Naive thymus-derived CD4-positive, alpha-beta T cell (primary cell): ENCODE data around the gene KSR1. TPM values are rescaled to one million over a fixed set of nuclear protein-coding genes. Genes with fewer than 3 reads are reported as not detected.

ENCODE experiments used
- ATAC-seq: fragments of 150-1000 bp; cut with Tn5 transposase; 2 replicates; pipeline ENCODE4 v1.10.0; 2021; ENCODE audit warnings: mild to moderate bottlenecking, moderate library complexity
- CTCF ChIA-PET: fragments of 350-600 bp; sonication (Branson Sonifier 250); formaldehyde crosslinking; loops from one replicate; lab custom pipeline; 2021; ENCODE audit warnings: antibody characterized with exemption; lab: Charles Lee
- POLR2A ChIA-PET: fragments of 350-600 bp; sonication (Branson Sonifier 250); formaldehyde crosslinking; loops from one replicate; lab custom pipeline; 2021; ENCODE audit warnings: antibody characterized with exemption, inconsistent platforms; lab: Charles Lee
- DNase-seq, 9 donors: peaks; one replicate each; pipeline versions ENCODE4 v3.0.0 to v3.0.0-alpha.2; 2020 to 2022; ENCODE audit warnings: mixed read lengths in 1 of 9
- H3K27ac ChIP-seq: one replicate; pipeline ENCODE4 v1.7.0; 2013; ENCODE audit warnings: mild to moderate bottlenecking, low read depth, low read length, moderate library complexity
- H3K27me3 ChIP-seq, 2 donors: one replicate each; pipeline ENCODE4 v1.7.0; 2013; ENCODE audit warnings: low read length in 2 of 2, mild to moderate bottlenecking in 2 of 2, moderate library complexity in 2 of 2; ENCODE audit not compliant: control insufficient read depth in 2 of 2, insufficient read depth in 2 of 2
- H3K36me3 ChIP-seq, 3 experiments: 1 replicate in 2 of 3; 2 replicates in 1 of 3; pipeline ENCODE4 v1.7.0; 2013; ENCODE audit warnings: low read length in 3 of 3, mild to moderate bottlenecking in 3 of 3, moderate library complexity in 1 of 3; ENCODE audit not compliant: insufficient read depth in 3 of 3, control insufficient read depth in 2 of 3
- H3K4me1 ChIP-seq, 2 donors: one replicate each; pipeline ENCODE4 v1.7.0; 2013; ENCODE audit warnings: low read length in 2 of 2, mild to moderate bottlenecking in 2 of 2, moderate library complexity in 1 of 2; ENCODE audit not compliant: control insufficient read depth in 2 of 2, insufficient read depth in 2 of 2
- H3K4me3 ChIP-seq: 2 replicates; pipeline ENCODE4 v1.7.0; 2013; ENCODE audit warnings: mild to moderate bottlenecking, low read length
- H3K9me3 ChIP-seq, 3 experiments: 1 replicate in 2 of 3; 2 replicates in 1 of 3; pipeline ENCODE4 v1.7.0; 2013; ENCODE audit warnings: low read length in 3 of 3; ENCODE audit not compliant: control insufficient read depth in 2 of 3
- H3K27ac Mint-ChIP-seq, 9 donors: one replicate each; pipeline ENCODE4 v1.8.0; 2020 to 2022; ENCODE audit warnings: mixed read lengths in 9 of 9, mild to moderate bottlenecking in 8 of 9, moderate library complexity in 5 of 9, inconsistent platforms in 2 of 9
- H3K27me3 Mint-ChIP-seq, 5 donors: one replicate each; pipeline ENCODE4 v1.8.0; 2021 to 2022; ENCODE audit warnings: mixed read lengths in 5 of 5, mild to moderate bottlenecking in 1 of 5
- H3K36me3 Mint-ChIP-seq, 5 donors: one replicate each; pipeline ENCODE4 v1.8.0; 2020 to 2022; ENCODE audit warnings: mixed read lengths in 5 of 5, mild to moderate bottlenecking in 3 of 5, inconsistent platforms in 1 of 5
- H3K4me1 Mint-ChIP-seq, 7 donors: one replicate each; pipeline ENCODE4 v1.8.0; 2020 to 2022; ENCODE audit warnings: mixed read lengths in 7 of 7, mild to moderate bottlenecking in 3 of 7, inconsistent platforms in 1 of 7
- H3K4me3 Mint-ChIP-seq, 10 donors: one replicate each; pipeline ENCODE4 v1.8.0; 2020 to 2022; ENCODE audit warnings: mild to moderate bottlenecking in 10 of 10, mixed read lengths in 10 of 10, moderate library complexity in 6 of 10, inconsistent platforms in 2 of 10
- H3K9me3 Mint-ChIP-seq, 11 donors: one replicate each; pipeline ENCODE4 v1.8.0; 2020 to 2022; ENCODE audit warnings: mixed read lengths in 11 of 11, mild to moderate bottlenecking in 4 of 11, inconsistent platforms in 1 of 11, moderate library complexity in 1 of 11
- intact Hi-C, 2 donors: fragments of 100-400 bp; cut with micrococcal nuclease; formaldehyde crosslinking; loops; one replicate each; pipeline ENCODE4 v1.15.1; 2023
- polyA plus RNA-seq, 2 donors: library from polyadenylated mRNA; unstranded; fragments of 300-500 nt; fragmentation: Illumina TruSeq; gene quantifications; one replicate each; pipeline ENCODE4 v1.2.3, GENCODE V29; 2021
- total RNA-seq, 6 experiments: library from RNA in 5 of 6; stranded (reverse) in 5 of 6; gene quantifications; 1 replicate in 5 of 6; 2 replicates in 1 of 6; pipeline ENCODE4 v1.2.3 and lab custom pipeline; 2021 to 2026

The KSR1 gene
- total and polyA plus RNA-seq, 7 experiments from 2014 or later: 0.52 to 96.4 (median 23.3) TPM

GRCh38 chr17:27588354-27588753 lies 132.1 kb downstream of the KSR1 start:
- Mint-ChIP-seq H3K27me3 (no peaks in the 10 kb centered on the region), H3K27ac (no peak overlapping the region), H3K36me3 (peaks cover 0 to 14% (median 9%) of the 10 kb centered on the region in 5 donors), H3K4me1 (peaks cover 0 to 3% (median 0%) of the 10 kb centered on the region in 7 donors), H3K4me3 (no peak overlapping the region), H3K9me3 (no peaks in the 10 kb centered on the region)
- H3K4me1 ChIP-seq: no peaks in the 10 kb centered on the region
- H3K27me3 ChIP-seq: no peaks in the 10 kb centered on the region
- H3K36me3 ChIP-seq: peaks cover 0 to 20% (median 0%) of the 10 kb centered on the region in 3 experiments
- ATAC-seq (no peak), DNase-seq (no peak)
- intact Hi-C loops: no loop called here
- no peaks in the 10 kb centered on the region for H3K9me3 ChIP-seq
- H3K27ac ChIP-seq: no peak overlapping the region
- no peak overlapping the region for H3K4me3 ChIP-seq
- ChIA-PET POLR2A (no interaction called here), CTCF (interaction anchor here (0.7 to 3.8 kb wide), 3 partner anchors 12 to 64 kb away, joined by 3 to 11 read pairs (median 3); no protein-coding TSS in a partner anchor)

GRCh38 chr17:27590864-27591263 lies 134.6 kb downstream of the KSR1 start:
- Histone ChIP-seq H3K27ac (no peak overlapping the region), H3K36me3 (peaks cover 0 to 14% (median 0%) of the 10 kb centered on the region in 3 experiments), H3K9me3 (no peaks in the 10 kb centered on the region), H3K4me1 (no peaks in the 10 kb centered on the region), H3K4me3 (no peak overlapping the region), H3K27me3 (no peaks in the 10 kb centered on the region)
- intact Hi-C loops: no loop called here
- ATAC-seq (no peak), DNase-seq (no peak)
- Mint-ChIP-seq H3K27ac (no peak overlapping the region), H3K4me1 (peaks cover 0 to 19% (median 0%) of the 10 kb centered on the region in 7 donors), H3K9me3 (no peaks in the 10 kb centered on the region), H3K27me3 (no peaks in the 10 kb centered on the region), H3K36me3 (peaks cover 0 to 18% (median 5%) of the 10 kb centered on the region in 5 donors), H3K4me3 (no peak overlapping the region)
- POLR2A ChIA-PET: no interaction called here
- CTCF ChIA-PET: no interaction called here

GRCh38 chr17:27591986-27592385 lies 135.7 kb downstream of the KSR1 start:
- Mint-ChIP-seq H3K27ac (no peak overlapping the region), H3K36me3 (peaks cover 0 to 20% (median 5%) of the 10 kb centered on the region in 5 donors), H3K4me1 (peaks cover 0 to 20% (median 0%) of the 10 kb centered on the region in 7 donors), H3K27me3 (no peaks in the 10 kb centered on the region), H3K9me3 (no peaks in the 10 kb centered on the region), H3K4me3 (no peak overlapping the region)
- no peak for DNase-seq
- Histone ChIP-seq H3K4me3 (no peak overlapping the region), H3K27ac (no peak overlapping the region), H3K36me3 (peaks cover 0 to 14% (median 0%) of the 10 kb centered on the region in 3 experiments), H3K9me3 (no peaks in the 10 kb centered on the region), H3K4me1 (no peaks in the 10 kb centered on the region), H3K27me3 (no peaks in the 10 kb centered on the region)
- POLR2A ChIA-PET: no interaction called here
- no peak for ATAC-seq
- intact Hi-C loops: no loop called here
- CTCF ChIA-PET: interaction anchor here (2.0 kb wide), 1 partner anchor 355 kb away, joined by 5 read pairs; no protein-coding TSS in a partner anchor

- POLR2A ChIA-PET: no interaction called here
- H3K9me3 Mint-ChIP-seq: no peaks in the 10 kb centered on the region
- H3K4me1 ChIP-seq: no peaks in the 10 kb centered on the region
- ATAC-seq (no peak), DNase-seq (no peak)
- no peaks in the 10 kb centered on the region for H3K9me3 ChIP-seq
- H3K36me3 Mint-ChIP-seq: peaks cover 0 to 20% (median 5%) of the 10 kb centered on the region in 5 donors
- CTCF ChIA-PET: interaction anchor here (0.7 to 2.0 kb wide), 2 partner anchors 10 to 356 kb away, joined by 3 to 5 read pairs; no protein-coding TSS in a partner anchor
- H3K4me3 ChIP-seq: no peak overlapping the region
- H3K36me3 ChIP-seq: peaks cover 0 to 22% (median 0%) of the 10 kb centered on the region in 3 experiments
- no peak overlapping the region for H3K4me3 Mint-ChIP-seq
- intact Hi-C loops: no loop called here
- H3K27ac Mint-ChIP-seq: peak overlapping the region in 1 of 9 donors; percentile 29
- no peak overlapping the region for H3K27ac ChIP-seq
- peaks cover 0 to 20% (median 0%) of the 10 kb centered on the region in 7 donors for H3K4me1 Mint-ChIP-seq
- H3K27me3 ChIP-seq: no peaks in the 10 kb centered on the region
- no peaks in the 10 kb centered on the region for H3K27me3 Mint-ChIP-seq
These were observed 137.1 kb downstream of the KSR1 start for GRCh38 chr17:27593232-27593856.

GRCh38 chr17:27593857-27594255 lies 137.6 kb downstream of the KSR1 start:
- no peak for ATAC-seq
- Histone ChIP-seq H3K9me3 (no peaks in the 10 kb centered on the region), H3K4me3 (no peak overlapping the region), H3K36me3 (peaks cover 0 to 26% (median 0%) of the 10 kb centered on the region in 3 experiments), H3K27me3 (no peaks in the 10 kb centered on the region), H3K27ac (no peak overlapping the region), H3K4me1 (no peaks in the 10 kb centered on the region)
- Mint-ChIP-seq H3K4me1 (peaks cover 0 to 20% (median 0%) of the 10 kb centered on the region in 7 donors), H3K27ac (no peak overlapping the region), H3K36me3 (peaks cover 0 to 20% (median 5%) of the 10 kb centered on the region in 5 donors), H3K27me3 (no peaks in the 10 kb centered on the region), H3K4me3 (no peak overlapping the region), H3K9me3 (no peaks in the 10 kb centered on the region)
- CTCF ChIA-PET: interaction anchor here (2.0 kb wide), 1 partner anchor 357 kb away, joined by 5 read pairs; no protein-coding TSS in a partner anchor
- intact Hi-C loops: no loop called here
- DNase-seq: no peak
- POLR2A ChIA-PET: no interaction called here

- intact Hi-C loops: no loop called here
- no peaks in the 10 kb centered on the region for H3K4me1 ChIP-seq
- H3K27ac ChIP-seq: no peak overlapping the region
- H3K27me3 Mint-ChIP-seq: no peaks in the 10 kb centered on the region
- peaks cover 0 to 18% (median 0%) of the 10 kb centered on the region in 5 donors for H3K36me3 Mint-ChIP-seq
- POLR2A ChIA-PET: no interaction called here
- no peak for ATAC-seq
- H3K36me3 ChIP-seq: peaks cover 0 to 28% (median 0%) of the 10 kb centered on the region in 3 experiments
- H3K27ac Mint-ChIP-seq: peak overlapping the region in 1 of 9 donors; percentile 78
- no peak overlapping the region for H3K4me3 Mint-ChIP-seq
- CTCF ChIA-PET: interaction anchor here (0.7 to 12.1 kb wide), 6 partner anchors 12 to 357 kb away, joined by 3 to 178 read pairs (median 3); no protein-coding TSS in a partner anchor
- no peaks in the 10 kb centered on the region for H3K9me3 Mint-ChIP-seq
- no peak overlapping the region for H3K4me3 ChIP-seq
- peaks cover 0 to 24% (median 0%) of the 10 kb centered on the region in 7 donors for H3K4me1 Mint-ChIP-seq
- no peaks in the 10 kb centered on the region for H3K27me3 ChIP-seq
- DNase-seq: no peak
- no peaks in the 10 kb centered on the region for H3K9me3 ChIP-seq
These were observed 139.0 kb downstream of the KSR1 start for GRCh38 chr17:27595208-27595607.
